ENCODE data around the gene VWA1.
"Not testable (repeated sequence)": the region's sequence is repeated elsewhere in the genome, so short reads cannot be mapped to it uniquely, and the experiment has no call there.

The VWA1 gene

DNA sequence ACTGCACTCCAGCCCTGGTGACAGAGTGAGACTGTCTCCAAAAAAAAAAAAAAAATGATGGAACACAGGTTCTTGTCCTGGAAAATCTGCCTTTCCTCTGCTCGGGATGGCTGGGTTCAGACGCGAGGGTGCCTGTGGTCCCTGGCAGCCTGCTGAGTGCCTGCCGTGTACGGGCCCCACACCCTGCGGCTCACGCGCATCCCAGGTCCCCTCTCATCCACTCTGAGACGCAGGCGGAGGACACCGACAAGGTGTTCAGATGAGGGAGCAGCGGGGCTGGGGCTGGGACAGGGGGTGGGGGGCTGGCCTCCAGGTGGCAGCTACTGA is 10.1 kb upstream of the VWA1 start:
- peaks cover 19% of the 10 kb centered on the region for H3K4me1 ChIP-seq (ENCODE audit: control insufficient read depth, insufficient read depth, low read length)
- H3K36me3 ChIP-seq (ENCODE audit: control insufficient read depth in 2 of 2, insufficient read depth in 2 of 2, low read length in 2 of 2), result no peaks in the 10 kb centered on the region
- H3K9ac ChIP-seq (ENCODE audit: low read length in 2 of 2), result no peak overlapping the region
- H3K9me3 ChIP-seq (ENCODE audit: control insufficient read depth in 2 of 2, low read length in 2 of 2), result no peaks in the 10 kb centered on the region
- no peaks in the 10 kb centered on the region for H3K27me3 ChIP-seq (ENCODE audit: control insufficient read depth in 1 of 2, insufficient read depth in 2 of 2, low read length in 2 of 2)
- H3K4me3 ChIP-seq (ENCODE audit: low read length in 2 of 2), result no peak overlapping the region
- no peak overlapping the region for H3K27ac ChIP-seq (ENCODE audit: low read length)

DNA sequence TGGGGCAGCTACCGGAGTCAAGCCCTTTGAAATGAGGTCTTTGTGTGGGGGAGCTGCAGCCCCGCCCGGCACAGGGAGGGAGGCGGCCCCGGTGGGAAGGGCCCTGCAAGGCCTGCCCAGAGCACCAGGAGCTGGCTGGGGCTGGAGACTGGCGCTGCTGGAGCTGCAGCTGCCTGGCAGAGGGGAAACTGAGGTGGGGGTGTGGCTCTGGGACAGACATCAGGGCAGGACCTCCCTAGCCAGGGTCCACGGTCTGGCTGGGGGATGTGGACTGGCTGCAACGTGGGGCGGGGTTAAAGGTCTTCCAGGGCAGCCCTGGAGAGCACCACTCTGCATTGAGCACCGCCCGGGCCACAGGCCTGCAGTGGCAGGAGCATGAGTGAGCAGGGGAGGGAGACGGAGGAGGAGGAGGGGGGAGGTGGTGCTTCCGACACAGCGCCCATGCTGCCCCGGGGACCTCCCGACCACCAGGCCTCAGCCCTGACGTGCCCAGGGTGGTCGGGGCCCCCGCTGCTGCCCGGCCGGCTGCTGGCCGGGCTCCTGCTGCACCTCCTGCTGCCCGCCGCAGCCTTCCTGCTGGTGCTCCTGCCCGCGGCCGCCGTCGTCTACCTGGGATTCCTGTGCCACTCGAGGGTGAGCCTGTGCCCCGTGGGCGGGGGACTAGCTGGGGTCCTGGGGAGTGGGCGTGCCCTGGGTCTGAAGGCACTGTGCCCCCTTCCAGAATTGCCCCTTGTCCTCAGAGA is 9.6 kb upstream of the VWA1 start:
- H3K27ac ChIP-seq (ENCODE audit: low read length), result no peak overlapping the region
- no peak overlapping the region for H3K4me3 ChIP-seq (ENCODE audit: low read length in 2 of 2)
- peaks cover 19% of the 10 kb centered on the region for H3K4me1 ChIP-seq (ENCODE audit: control insufficient read depth, insufficient read depth, low read length)
- H3K9me3 ChIP-seq (ENCODE audit: control insufficient read depth in 2 of 2, low read length in 2 of 2), result no peaks in the 10 kb centered on the region
- H3K27me3 ChIP-seq (ENCODE audit: control insufficient read depth in 1 of 2, insufficient read depth in 2 of 2, low read length in 2 of 2), result no peaks in the 10 kb centered on the region
- no peaks in the 10 kb centered on the region for H3K36me3 ChIP-seq (ENCODE audit: control insufficient read depth in 2 of 2, insufficient read depth in 2 of 2, low read length in 2 of 2)
- H3K9ac ChIP-seq (ENCODE audit: low read length in 2 of 2), result no peak overlapping the region

DNA sequence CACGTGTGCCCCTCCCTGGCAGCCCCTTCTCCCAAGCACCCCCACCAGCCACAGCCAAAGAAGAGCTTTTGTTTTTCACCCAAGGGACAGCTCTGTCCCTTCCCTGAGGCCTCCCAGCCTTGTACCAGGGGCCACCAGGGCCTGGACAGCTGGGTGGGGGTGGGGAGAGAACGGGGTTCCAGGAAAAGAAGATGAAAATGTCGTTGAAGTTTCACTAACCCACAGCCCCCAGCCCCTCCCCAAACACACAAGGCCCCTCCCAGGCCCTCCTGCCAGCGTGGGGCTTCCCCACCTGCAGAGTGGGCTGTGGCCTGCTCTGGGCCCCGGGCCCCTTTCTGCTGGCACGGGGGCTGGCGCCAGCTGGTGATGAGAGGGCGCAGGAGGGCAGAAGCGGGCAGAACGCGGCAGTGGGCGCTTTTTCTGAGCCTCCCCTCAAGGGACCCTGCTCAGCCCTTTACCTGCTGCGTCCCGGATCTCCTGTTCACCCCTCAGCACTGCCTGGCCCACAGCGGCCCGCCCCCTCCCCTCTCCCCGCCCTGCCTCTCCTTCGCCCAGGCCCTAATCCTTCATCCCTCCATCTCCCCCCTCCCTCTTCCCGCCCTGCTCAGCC is 8.9 kb upstream of the VWA1 start:
- Histone ChIP-seq H3K36me3 (ENCODE audit: control insufficient read depth in 2 of 2, insufficient read depth in 2 of 2, low read length in 2 of 2) (no peaks in the 10 kb centered on the region), H3K27ac (ENCODE audit: low read length) (no peak overlapping the region), H3K27me3 (ENCODE audit: control insufficient read depth in 1 of 2, insufficient read depth in 2 of 2, low read length in 2 of 2) (no peaks in the 10 kb centered on the region), H3K9ac (ENCODE audit: low read length in 2 of 2) (no peak overlapping the region), H3K4me1 (ENCODE audit: control insufficient read depth, insufficient read depth, low read length) (peaks cover 22% of the 10 kb centered on the region), H3K9me3 (ENCODE audit: control insufficient read depth in 2 of 2, low read length in 2 of 2) (no peaks in the 10 kb centered on the region), H3K4me3 (ENCODE audit: low read length in 2 of 2) (no peak overlapping the region)

DNA sequence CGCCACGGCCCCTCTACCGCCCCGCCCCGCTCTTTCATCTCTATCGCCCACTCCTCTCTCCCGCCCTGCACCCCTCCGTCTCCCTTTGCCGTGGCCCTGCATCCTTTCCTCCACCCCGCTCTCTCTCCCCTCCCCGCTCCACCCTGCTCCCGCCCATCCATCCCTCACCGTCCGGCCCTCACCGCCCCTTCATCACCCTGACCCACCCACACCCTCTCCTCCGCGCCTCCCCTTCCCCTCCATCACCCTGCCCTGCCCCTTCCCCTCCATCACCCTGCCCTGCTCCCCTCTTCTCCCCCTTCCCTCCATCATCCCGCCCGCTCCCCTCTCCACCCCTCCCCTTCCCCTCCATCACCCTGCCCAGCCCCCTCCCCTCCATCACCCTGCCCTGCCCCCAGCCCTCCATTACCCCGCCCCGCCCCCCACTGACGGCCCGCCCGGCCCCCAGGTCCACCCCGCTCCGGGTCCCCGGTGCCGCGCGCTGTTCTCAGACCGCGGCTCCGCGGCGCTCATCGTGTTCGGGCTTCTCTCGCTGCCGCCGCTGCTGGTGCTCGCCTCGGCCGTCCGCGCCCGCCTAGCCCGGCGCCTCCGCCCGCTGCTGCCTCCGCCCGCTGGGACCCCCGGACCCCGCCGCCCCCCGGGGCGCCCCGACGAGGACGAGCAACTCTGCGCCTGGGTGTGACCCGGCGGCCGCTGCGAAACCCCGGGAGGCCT is 8.2 kb upstream of the VWA1 start:
- Histone ChIP-seq H3K4me1 (ENCODE audit: control insufficient read depth, insufficient read depth, low read length) (peaks cover 28% of the 10 kb centered on the region), H3K27me3 (ENCODE audit: control insufficient read depth in 1 of 2, insufficient read depth in 2 of 2, low read length in 2 of 2) (no peaks in the 10 kb centered on the region), H3K4me3 (ENCODE audit: low read length in 2 of 2) (peak overlapping the region in 1 of 2 donors; percentile 44), H3K9ac (ENCODE audit: low read length in 2 of 2) (no peak overlapping the region), H3K36me3 (ENCODE audit: control insufficient read depth in 2 of 2, insufficient read depth in 2 of 2, low read length in 2 of 2) (no peaks in the 10 kb centered on the region), H3K27ac (ENCODE audit: low read length) (no peak overlapping the region), H3K9me3 (ENCODE audit: control insufficient read depth in 2 of 2, low read length in 2 of 2) (no peaks in the 10 kb centered on the region)

DNA sequence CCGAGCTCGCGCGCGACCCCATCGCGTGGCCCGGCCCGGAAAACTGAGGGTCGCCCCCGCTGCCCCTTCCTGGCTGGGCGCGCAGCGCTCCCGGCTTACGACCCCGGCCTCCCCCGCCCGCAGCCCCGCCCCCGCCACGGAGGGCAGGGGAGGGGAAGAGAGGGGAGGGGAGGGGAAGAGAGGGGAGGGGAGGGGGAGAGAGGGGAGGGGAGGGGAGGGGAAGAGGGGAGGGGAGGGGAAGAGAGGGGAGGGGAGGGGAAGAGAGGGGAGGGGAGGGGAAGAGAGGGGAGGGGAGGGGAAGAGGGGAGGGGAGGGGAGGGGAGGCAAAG is 7.7 kb upstream of the VWA1 start:
- H3K36me3 ChIP-seq (ENCODE audit: control insufficient read depth in 2 of 2, insufficient read depth in 2 of 2, low read length in 2 of 2), result no peaks in the 10 kb centered on the region
- H3K9ac ChIP-seq (ENCODE audit: low read length in 2 of 2), result no peak overlapping the region
- H3K27me3 ChIP-seq (ENCODE audit: control insufficient read depth in 1 of 2, insufficient read depth in 2 of 2, low read length in 2 of 2), result no peaks in the 10 kb centered on the region
- no peak overlapping the region for H3K27ac ChIP-seq (ENCODE audit: low read length)
- no peaks in the 10 kb centered on the region for H3K9me3 ChIP-seq (ENCODE audit: control insufficient read depth in 2 of 2, low read length in 2 of 2)
- peak overlapping the region in 1 of 2 donors; percentile 44 for H3K4me3 ChIP-seq (ENCODE audit: low read length in 2 of 2)
- peaks cover 34% of the 10 kb centered on the region for H3K4me1 ChIP-seq (ENCODE audit: control insufficient read depth, insufficient read depth, low read length)

DNA sequence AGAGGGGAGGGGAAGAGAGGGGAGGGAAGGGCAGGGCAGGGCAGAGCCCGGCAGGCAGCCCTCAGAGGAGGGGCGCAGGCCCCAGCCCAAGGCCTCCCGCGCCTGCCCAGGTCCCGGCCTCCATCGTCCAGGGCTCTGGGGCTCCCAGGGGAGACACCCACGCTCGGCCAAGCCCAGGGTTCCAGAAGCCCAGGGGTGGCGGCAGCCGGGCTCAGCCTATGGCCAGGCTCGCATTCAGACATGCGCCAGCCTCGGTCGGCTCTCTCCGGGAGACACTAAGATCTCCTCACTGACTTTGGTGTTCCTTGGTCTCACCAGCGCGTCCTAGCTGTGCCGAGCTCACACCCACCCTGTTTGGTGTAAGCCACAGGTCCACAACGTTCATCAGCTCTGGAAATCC is 7.3 kb upstream of the VWA1 start:
- Histone ChIP-seq H3K27ac (ENCODE audit: low read length) (no peak overlapping the region), H3K9ac (ENCODE audit: low read length in 2 of 2) (no peak overlapping the region), H3K27me3 (ENCODE audit: control insufficient read depth in 1 of 2, insufficient read depth in 2 of 2, low read length in 2 of 2) (no peaks in the 10 kb centered on the region), H3K4me1 (ENCODE audit: control insufficient read depth, insufficient read depth, low read length) (peaks cover 38% of the 10 kb centered on the region), H3K4me3 (ENCODE audit: low read length in 2 of 2) (no peak overlapping the region), H3K36me3 (ENCODE audit: control insufficient read depth in 2 of 2, insufficient read depth in 2 of 2, low read length in 2 of 2) (no peaks in the 10 kb centered on the region), H3K9me3 (ENCODE audit: control insufficient read depth in 2 of 2, low read length in 2 of 2) (no peaks in the 10 kb centered on the region)

DNA sequence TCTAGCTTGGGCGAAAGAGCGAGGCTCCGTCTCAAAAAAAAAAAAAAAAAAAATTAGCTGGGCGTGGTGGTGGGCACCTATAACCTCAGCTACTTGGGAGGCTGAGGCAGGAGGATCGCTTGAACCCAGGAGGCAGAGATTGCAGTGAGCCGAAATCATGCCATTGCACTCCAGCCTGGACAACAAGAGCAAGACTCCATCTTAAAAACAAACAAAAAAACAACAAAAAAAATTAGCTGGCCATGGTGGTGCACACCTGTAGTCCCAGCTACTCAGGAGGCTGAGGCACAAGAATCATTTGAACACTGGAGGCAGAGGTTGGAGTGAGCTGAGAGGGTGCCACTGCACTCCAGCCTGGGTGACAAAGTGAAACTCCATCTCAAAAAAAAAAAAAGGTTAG is 6.5 kb upstream of the VWA1 start:
- not testable (repeated sequence) for H3K27ac ChIP-seq (ENCODE audit: low read length); H3K4me3 ChIP-seq (ENCODE audit: low read length in 2 of 2); H3K9me3 ChIP-seq (ENCODE audit: control insufficient read depth in 2 of 2, low read length in 2 of 2); H3K9ac ChIP-seq (ENCODE audit: low read length in 2 of 2); H3K27me3 ChIP-seq (ENCODE audit: control insufficient read depth in 1 of 2, insufficient read depth in 2 of 2, low read length in 2 of 2); H3K36me3 ChIP-seq (ENCODE audit: control insufficient read depth in 2 of 2, insufficient read depth in 2 of 2, low read length in 2 of 2)
- H3K4me1 ChIP-seq (ENCODE audit: control insufficient read depth, insufficient read depth, low read length), result peaks cover 45% of the 10 kb centered on the region

DNA sequence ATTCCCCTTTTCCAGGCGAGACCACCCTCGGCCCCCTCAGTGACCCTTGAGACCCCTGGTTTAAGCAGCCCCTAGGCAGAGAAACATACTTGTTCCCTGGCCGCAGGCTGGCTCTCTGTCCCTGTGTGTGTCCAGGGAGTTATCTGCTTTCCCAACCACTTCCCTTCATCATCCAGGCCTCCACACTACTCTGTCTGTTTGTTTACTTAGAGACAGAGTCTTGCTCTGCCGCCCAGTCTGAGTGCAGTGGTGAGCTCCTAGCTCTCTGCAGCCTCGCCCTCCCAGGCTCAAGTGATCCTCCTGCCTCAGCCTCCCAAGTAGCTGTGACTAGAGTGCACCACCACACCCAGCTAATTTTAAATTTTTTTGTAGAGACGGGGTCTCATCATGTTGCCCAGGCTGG is 5.8 kb upstream of the VWA1 start:
- Histone ChIP-seq H3K9ac (ENCODE audit: low read length in 2 of 2) (peak overlapping the region in 1 of 2 donors; percentile 63), H3K4me1 (ENCODE audit: control insufficient read depth, insufficient read depth, low read length) (peaks cover 52% of the 10 kb centered on the region), H3K27ac (ENCODE audit: low read length) (peak overlapping the region; percentile 99), H3K36me3 (ENCODE audit: control insufficient read depth in 2 of 2, insufficient read depth in 2 of 2, low read length in 2 of 2) (no peaks in the 10 kb centered on the region), H3K4me3 (ENCODE audit: low read length in 2 of 2) (peak overlapping the region in 1 of 2 donors; percentile 22), H3K27me3 (ENCODE audit: control insufficient read depth in 1 of 2, insufficient read depth in 2 of 2, low read length in 2 of 2) (no peaks in the 10 kb centered on the region), H3K9me3 (ENCODE audit: control insufficient read depth in 2 of 2, low read length in 2 of 2) (no peaks in the 10 kb centered on the region)

DNA sequence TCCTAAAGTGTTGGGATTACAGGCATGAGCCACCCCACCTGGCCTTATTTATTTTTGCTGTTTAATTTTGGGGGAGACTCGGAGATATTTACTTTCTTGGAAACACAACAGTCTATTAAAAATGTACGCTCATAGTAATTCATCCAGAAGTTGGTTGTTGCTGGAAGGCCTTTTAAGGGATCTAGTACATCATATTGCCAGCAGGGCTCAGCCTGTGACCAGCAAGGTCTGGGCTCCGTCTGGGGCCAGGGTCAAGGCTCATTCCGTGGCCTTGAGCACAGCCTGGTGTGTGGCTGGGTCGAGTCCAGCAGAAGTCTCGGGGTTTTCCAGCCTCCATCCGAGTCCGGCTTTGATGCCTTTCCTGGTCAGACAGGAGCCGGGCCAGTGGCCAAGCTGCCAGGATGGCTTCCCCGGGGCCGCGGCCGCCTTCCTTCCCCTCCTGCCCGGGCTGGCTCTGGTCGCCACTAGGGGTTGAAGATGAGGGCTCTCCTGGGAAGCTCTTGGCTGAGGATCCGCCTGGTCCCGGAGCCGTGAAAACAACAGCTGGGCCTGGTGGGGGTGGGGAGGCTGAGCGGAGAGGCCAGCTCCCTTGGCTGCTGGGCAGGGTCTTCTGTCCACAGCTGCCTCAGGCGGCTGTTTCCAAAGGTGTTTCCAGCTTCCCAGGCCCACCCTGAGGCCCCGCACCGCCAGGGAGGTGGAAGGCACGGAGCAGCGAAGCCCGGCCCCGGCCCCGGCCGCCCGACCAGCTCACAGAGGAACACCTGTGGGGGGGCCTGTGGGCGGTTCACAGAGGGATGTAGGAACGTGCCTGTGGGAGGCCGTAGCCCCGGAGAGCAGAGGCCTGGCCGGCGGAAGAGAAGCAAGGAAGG is 5.1 kb upstream of the VWA1 start:
- H3K9ac ChIP-seq (ENCODE audit: low read length in 2 of 2), result peak overlapping the region; percentile 63 to 64
- peak overlapping the region; percentile 99 for H3K27ac ChIP-seq (ENCODE audit: low read length)
- no peaks in the 10 kb centered on the region for H3K27me3 ChIP-seq (ENCODE audit: control insufficient read depth in 1 of 2, insufficient read depth in 2 of 2, low read length in 2 of 2)
- H3K36me3 ChIP-seq (ENCODE audit: control insufficient read depth in 2 of 2, insufficient read depth in 2 of 2, low read length in 2 of 2), result no peaks in the 10 kb centered on the region
- no peaks in the 10 kb centered on the region for H3K9me3 ChIP-seq (ENCODE audit: control insufficient read depth in 2 of 2, low read length in 2 of 2)
- H3K4me3 ChIP-seq (ENCODE audit: low read length in 2 of 2), result peak overlapping the region in 1 of 2 donors; percentile 44
- peaks cover 59% of the 10 kb centered on the region for H3K4me1 ChIP-seq (ENCODE audit: control insufficient read depth, insufficient read depth, low read length)

DNA sequence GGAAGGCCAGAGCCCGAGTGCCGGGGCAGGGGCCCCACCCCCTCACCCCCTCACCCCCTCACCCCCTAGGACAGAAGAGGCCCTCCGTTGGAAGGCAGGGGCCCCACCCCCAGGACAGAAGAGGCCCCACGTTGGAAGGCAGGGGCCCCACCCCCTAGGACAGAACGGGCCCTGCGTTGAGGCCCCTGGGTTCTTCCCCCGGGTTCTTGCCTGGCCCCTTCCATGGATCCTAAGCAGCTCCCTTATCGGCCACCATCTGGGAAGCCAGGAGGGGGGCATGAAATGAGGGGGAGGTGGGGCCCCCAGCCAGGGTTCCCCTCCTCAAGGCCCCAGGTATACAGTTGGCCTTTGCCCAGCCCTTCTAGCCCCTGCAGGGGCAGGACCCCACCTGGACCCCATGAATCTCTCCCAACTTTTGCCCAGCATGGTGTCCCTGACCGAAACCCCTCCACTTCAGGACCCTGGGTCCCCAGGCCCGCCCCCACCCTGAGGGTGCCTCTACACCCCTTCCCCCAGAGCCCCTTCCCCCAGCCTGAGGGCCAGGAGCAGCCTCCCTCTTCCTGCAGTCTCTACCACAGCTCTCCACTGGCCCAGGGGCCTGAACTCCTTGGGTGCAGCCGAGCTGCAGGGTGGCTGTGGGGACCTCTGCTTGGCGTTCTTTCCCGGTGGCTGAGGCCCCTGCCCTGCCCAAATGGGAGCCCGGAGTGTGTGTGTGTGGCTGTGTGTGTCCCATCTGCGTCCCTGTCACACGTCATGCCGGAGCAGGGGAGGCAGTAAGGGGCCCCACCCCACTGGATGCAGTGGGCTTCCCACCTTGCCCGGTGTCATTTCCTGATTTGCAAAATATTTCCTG is 4.3 kb upstream of the VWA1 start:
- H3K27me3 ChIP-seq (ENCODE audit: control insufficient read depth in 1 of 2, insufficient read depth in 2 of 2, low read length in 2 of 2), result no peaks in the 10 kb centered on the region
- peaks cover 65% of the 10 kb centered on the region for H3K4me1 ChIP-seq (ENCODE audit: control insufficient read depth, insufficient read depth, low read length)
- peak overlapping the region; percentile 51 to 63 for H3K9ac ChIP-seq (ENCODE audit: low read length in 2 of 2)
- no peaks in the 10 kb centered on the region for H3K9me3 ChIP-seq (ENCODE audit: control insufficient read depth in 2 of 2, low read length in 2 of 2)
- H3K4me3 ChIP-seq (ENCODE audit: low read length in 2 of 2), result no peak overlapping the region
- H3K27ac ChIP-seq (ENCODE audit: low read length), result peak overlapping the region; percentile 99
- no peaks in the 10 kb centered on the region for H3K36me3 ChIP-seq (ENCODE audit: control insufficient read depth in 2 of 2, insufficient read depth in 2 of 2, low read length in 2 of 2)

Data from stomach smooth muscle (tissue), 2 donors.